Muscle of leg (tissue), 11 donors: ENCODE measurements around the gene WWOX. TPM values are rescaled to one million over a fixed set of nuclear protein-coding genes. Genes with fewer than 3 reads are reported as not detected.
A peak's percentile ranks its signal among the peaks of the same experiment; 100 is the strongest.

Experiments used
- DNase-seq: peaks from one replicate; pipeline ENCODE4 v3.0.0; 2013
- H3K27ac ChIP-seq: one replicate; pipeline ENCODE4 v1.5.1; 2013; ENCODE audit warnings: mild to moderate bottlenecking, low read length, control low read depth
- H3K27me3 ChIP-seq: one replicate; pipeline ENCODE4 v1.6.1; 2013; ENCODE audit warnings: low read length; ENCODE audit not compliant: control insufficient read depth, insufficient read depth
- H3K36me3 ChIP-seq: one replicate; pipeline ENCODE4 v1.6.1; 2013; ENCODE audit warnings: low read length; ENCODE audit not compliant: control insufficient read depth, insufficient read depth
- H3K4me1 ChIP-seq: one replicate; pipeline ENCODE4 v1.6.1; 2013; ENCODE audit warnings: low read length; ENCODE audit not compliant: control insufficient read depth, insufficient read depth
- H3K4me3 ChIP-seq: one replicate; pipeline ENCODE4 v1.5.1; 2013; ENCODE audit warnings: low read length, control low read depth
- H3K9me3 ChIP-seq: replicated peaks from 2 replicates; pipeline ENCODE4 v1.6.1; 2013; ENCODE audit warnings: low read depth, low read length; ENCODE audit not compliant: control insufficient read depth
- WGBS: methylation state at CpG from one replicate; pipeline ENCODE4 v1.1.5; 2013; ENCODE audit warnings: missing lambda C conversion rate; ENCODE audit not compliant: insufficient coverage; 5-methylcytosine and 5-hydroxymethylcytosine counted together
- polyA plus RNA-seq, 8 donors: library from polyadenylated mRNA; unstranded; fragments of 120-200 nt; gene quantifications; one replicate each; pipeline versions ENCODE4 v1.2.1 to v1.2.3, GENCODE V29; 2013; ENCODE audit warnings: inconsistent platforms in 1 of 8, low replicate concordance in 1 of 8; ENCODE audit not compliant: insufficient read length in 8 of 8, insufficient read depth in 1 of 8
- total RNA-seq: library from RNA; stranded (reverse); fragments of 120-200 nt; gene quantifications from one replicate; pipeline ENCODE4 v1.2.4, GENCODE V29; 2013

WWOX gene
- total and polyA plus RNA-seq, 9 donors, result 8.1 to 15.8 (median 12.2) TPM

GRCh38 chr16:79185711-79186110 is 1086.3 kb downstream of the WWOX start:
- Histone ChIP-seq H3K4me3 (no peak overlapping the region), H3K4me1 (peaks cover 2% of the 10 kb centered on the region), H3K27ac (no peak overlapping the region), H3K27me3 (no peaks in the 10 kb centered on the region), H3K9me3 (peaks cover 5% of the 10 kb centered on the region), H3K36me3 (no peaks in the 10 kb centered on the region)
- WGBS, result 66% methylated on average over 4 of the region's 4 CpGs
- no peak for DNase-seq

DNA sequence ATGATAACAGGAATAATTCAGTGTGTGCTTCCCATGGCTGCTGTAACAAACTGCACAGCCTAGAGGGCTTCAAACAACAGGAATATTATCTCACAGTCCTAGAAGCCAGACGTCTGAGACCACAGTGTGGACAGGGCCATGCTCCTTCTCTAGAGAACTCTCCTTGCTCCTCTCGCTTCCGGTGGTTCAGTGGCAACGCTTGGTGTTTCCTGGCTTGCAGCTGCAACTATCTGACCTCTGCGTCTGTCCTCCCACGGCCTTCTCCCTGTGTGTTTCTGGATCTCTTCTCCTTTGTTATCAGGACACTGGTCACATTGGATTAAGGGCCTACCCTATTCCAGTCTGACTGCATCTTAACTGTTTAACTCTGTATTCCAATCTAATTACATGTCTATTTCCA is 1086.7 kb downstream of the WWOX start:
- 54% methylated on average over 6 of the region's 6 CpGs for WGBS
- Histone ChIP-seq H3K36me3 (no peaks in the 10 kb centered on the region), H3K27me3 (no peaks in the 10 kb centered on the region), H3K9me3 (peaks cover 5% of the 10 kb centered on the region), H3K4me3 (no peak overlapping the region), H3K4me1 (peaks cover 2% of the 10 kb centered on the region), H3K27ac (no peak overlapping the region)
- no peak for DNase-seq

GRCh38 chr16:79188115-79188738 is 1088.8 kb downstream of the WWOX start:
- WGBS, result 70% methylated on average over 10 of the region's 13 CpGs
- Histone ChIP-seq H3K4me3 (no peak overlapping the region), H3K27me3 (no peaks in the 10 kb centered on the region), H3K9me3 (peaks cover 5% of the 10 kb centered on the region), H3K4me1 (peaks cover 2% of the 10 kb centered on the region), H3K36me3 (no peaks in the 10 kb centered on the region), H3K27ac (no peak overlapping the region)
- no peak for DNase-seq

DNA sequence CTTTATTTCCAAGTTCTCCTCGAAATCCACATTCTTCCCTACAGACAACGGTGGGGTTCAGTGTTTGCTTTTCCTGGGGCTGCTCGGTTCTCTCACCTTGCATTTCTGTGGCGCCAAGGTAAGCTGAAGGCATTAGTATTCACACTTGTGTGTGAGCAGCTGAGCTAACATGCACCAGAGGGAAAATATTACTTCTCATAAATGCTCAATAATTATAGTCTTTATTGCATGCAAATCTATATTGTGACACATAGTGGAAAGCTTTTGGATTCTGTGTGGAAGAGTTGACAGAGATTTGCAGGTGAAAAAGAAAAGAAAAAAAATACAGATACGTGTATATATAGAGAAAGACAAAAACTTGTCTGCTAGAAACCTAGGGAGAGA is 1089.3 kb downstream of the WWOX start:
- no peak for DNase-seq
- Histone ChIP-seq H3K36me3 (no peaks in the 10 kb centered on the region), H3K4me3 (no peak overlapping the region), H3K4me1 (peaks cover 2% of the 10 kb centered on the region), H3K27me3 (no peaks in the 10 kb centered on the region), H3K27ac (no peak overlapping the region), H3K9me3 (peaks cover 5% of the 10 kb centered on the region)
- 79% methylated on average over 3 of the region's 5 CpGs for WGBS

GRCh38 chr16:79190542-79190941 is 1091.1 kb downstream of the WWOX start:
- no CpG with 5 or more reads among the region's 1 CpG for WGBS
- no peaks in the 10 kb centered on the region for H3K27me3 ChIP-seq

DNA sequence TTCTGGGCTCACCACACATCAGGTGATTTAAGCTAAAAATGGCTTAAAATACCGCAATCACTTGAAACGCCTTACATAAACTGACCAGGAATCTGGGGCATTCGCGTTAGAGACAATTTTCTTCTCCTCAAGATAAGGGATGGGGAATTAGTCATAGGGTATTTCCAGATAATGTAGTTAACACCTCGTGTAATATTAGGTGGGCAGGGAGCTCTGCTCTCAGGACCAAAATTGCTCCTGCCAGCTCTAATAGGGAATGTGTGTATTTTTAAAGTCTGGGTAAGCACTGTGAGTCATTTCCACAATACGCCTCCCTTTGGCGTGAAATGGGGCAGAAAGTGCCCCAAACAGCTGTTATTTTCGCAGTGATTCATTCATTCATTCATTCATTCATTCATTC is 1092.5 kb downstream of the WWOX start:
- Histone ChIP-seq H3K36me3 (no peaks in the 10 kb centered on the region), H3K4me1 (no peaks in the 10 kb centered on the region), H3K27me3 (no peaks in the 10 kb centered on the region), H3K4me3 (no peak overlapping the region), H3K27ac (no peak overlapping the region), H3K9me3 (peaks cover 5% of the 10 kb centered on the region)
- no CpG with 5 or more reads among the region's 8 CpGs for WGBS
- DNase-seq, result no peak

More at GRCh38 chr16:79190542-79190941, 1091.1 kb downstream of the WWOX start:
- H3K4me1 ChIP-seq, result peaks cover 2% of the 10 kb centered on the region
- H3K9me3 ChIP-seq, result peaks cover 5% of the 10 kb centered on the region
- DNase-seq, result no peak
- no peaks in the 10 kb centered on the region for H3K36me3 ChIP-seq
- H3K27ac ChIP-seq, result no peak overlapping the region
- no peak overlapping the region for H3K4me3 ChIP-seq

DNA sequence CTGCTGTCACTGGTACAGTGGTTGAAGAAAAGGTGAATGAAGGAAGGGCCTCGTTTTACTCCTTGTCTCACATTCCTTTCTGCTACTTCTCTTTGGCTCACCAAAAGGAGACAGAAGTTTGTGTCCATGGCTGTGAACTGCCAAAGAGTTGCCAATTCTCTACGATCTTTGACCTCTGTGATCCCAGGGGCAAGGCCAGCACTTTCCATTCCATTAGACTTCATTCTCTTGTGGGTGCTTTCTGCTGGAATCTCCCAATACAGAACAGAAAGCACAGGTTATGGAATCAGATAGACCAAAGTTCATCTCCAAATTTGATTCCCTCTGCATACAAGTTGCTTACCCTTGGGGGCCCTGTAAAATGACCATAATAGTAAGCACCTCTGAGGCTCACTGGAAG is 1093.5 kb downstream of the WWOX start:
- 38% methylated on average over 1 of the region's 2 CpGs for WGBS
- no peak for DNase-seq
- Histone ChIP-seq H3K36me3 (no peaks in the 10 kb centered on the region), H3K9me3 (peaks cover 4% of the 10 kb centered on the region), H3K4me1 (no peaks in the 10 kb centered on the region), H3K4me3 (no peak overlapping the region), H3K27ac (no peak overlapping the region), H3K27me3 (no peaks in the 10 kb centered on the region)

GRCh38 chr16:79194291-79194690 is 1094.8 kb downstream of the WWOX start:
- H3K9me3 ChIP-seq, result no peaks in the 10 kb centered on the region
- H3K4me3 ChIP-seq, result no peak overlapping the region
- no peak for DNase-seq
- 65% methylated on average over 4 of the region's 8 CpGs for WGBS
- no peaks in the 10 kb centered on the region for H3K4me1 ChIP-seq
- H3K27me3 ChIP-seq, result no peaks in the 10 kb centered on the region
- no peaks in the 10 kb centered on the region for H3K36me3 ChIP-seq
- H3K27ac ChIP-seq, result no peak overlapping the region

- Histone ChIP-seq H3K4me1 (no peaks in the 10 kb centered on the region), H3K27me3 (no peaks in the 10 kb centered on the region), H3K9me3 (no peaks in the 10 kb centered on the region), H3K27ac (no peak overlapping the region), H3K4me3 (no peak overlapping the region), H3K36me3 (no peaks in the 10 kb centered on the region)
- DNase-seq, result no peak
- no CpG with 5 or more reads among the region's 4 CpGs for WGBS
Measured at GRCh38 chr16:79195938-79196337, 1096.5 kb downstream of the WWOX start.

- H3K4me3 ChIP-seq, result no peak overlapping the region
- peak; percentile 67 for DNase-seq
- H3K36me3 ChIP-seq, result no peaks in the 10 kb centered on the region
- H3K27ac ChIP-seq, result no peak overlapping the region
- no peaks in the 10 kb centered on the region for H3K27me3 ChIP-seq
- H3K9me3 ChIP-seq, result no peaks in the 10 kb centered on the region
- no CpG with 5 or more reads among the region's 5 CpGs for WGBS
- no peaks in the 10 kb centered on the region for H3K4me1 ChIP-seq
Measured at GRCh38 chr16:79201436-79201835, 1102.0 kb downstream of the WWOX start.

DNA sequence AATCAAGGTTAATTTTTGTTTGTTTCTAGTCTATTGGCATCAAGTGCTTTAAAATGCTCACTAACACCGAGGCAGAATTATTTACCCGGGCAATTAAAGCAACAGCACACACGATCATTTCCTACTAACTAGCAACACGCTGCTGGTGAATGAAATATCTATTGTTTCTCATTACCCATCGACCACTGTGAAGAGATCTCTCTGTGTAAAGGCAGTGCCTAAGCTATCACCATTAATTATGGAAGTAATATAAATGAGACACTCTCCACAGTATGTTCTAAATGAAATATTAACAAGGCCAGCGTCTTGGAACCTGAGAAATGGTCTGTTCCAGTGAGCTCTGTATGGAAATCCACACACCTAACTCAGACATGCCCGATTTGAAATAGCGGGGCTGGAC is 1103.5 kb downstream of the WWOX start:
- Histone ChIP-seq H3K36me3 (no peaks in the 10 kb centered on the region), H3K9me3 (no peaks in the 10 kb centered on the region), H3K4me1 (no peaks in the 10 kb centered on the region), H3K27me3 (no peaks in the 10 kb centered on the region), H3K4me3 (no peak overlapping the region), H3K27ac (no peak overlapping the region)
- WGBS, result no CpG with 5 or more reads among the region's 8 CpGs
- no peak for DNase-seq
